Measurements from ENCODE around the gene CHST15.

The CHST15 gene

DNA sequence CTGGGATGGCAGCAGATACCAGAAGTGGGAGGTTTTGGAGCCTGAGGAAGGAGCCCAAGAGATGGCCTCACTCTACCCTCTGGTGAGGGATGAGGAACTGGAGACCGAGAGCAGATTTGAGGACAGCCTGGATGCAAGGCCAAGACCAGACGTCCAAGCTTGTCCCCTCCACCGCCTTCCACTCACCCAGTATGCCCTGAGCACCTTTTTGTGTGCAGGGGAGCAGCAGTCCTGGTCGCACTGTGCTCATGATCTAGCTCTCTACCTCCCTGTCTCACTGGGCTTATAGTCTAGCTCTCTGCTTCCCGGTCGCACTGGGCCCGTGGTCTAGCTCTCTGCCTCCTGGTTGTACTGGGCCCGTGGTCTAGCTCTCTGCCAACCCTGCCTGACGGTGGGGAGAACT lies 33.6 kb upstream of the CHST15 start:
- TF ChIP-seq, protein P1, sequence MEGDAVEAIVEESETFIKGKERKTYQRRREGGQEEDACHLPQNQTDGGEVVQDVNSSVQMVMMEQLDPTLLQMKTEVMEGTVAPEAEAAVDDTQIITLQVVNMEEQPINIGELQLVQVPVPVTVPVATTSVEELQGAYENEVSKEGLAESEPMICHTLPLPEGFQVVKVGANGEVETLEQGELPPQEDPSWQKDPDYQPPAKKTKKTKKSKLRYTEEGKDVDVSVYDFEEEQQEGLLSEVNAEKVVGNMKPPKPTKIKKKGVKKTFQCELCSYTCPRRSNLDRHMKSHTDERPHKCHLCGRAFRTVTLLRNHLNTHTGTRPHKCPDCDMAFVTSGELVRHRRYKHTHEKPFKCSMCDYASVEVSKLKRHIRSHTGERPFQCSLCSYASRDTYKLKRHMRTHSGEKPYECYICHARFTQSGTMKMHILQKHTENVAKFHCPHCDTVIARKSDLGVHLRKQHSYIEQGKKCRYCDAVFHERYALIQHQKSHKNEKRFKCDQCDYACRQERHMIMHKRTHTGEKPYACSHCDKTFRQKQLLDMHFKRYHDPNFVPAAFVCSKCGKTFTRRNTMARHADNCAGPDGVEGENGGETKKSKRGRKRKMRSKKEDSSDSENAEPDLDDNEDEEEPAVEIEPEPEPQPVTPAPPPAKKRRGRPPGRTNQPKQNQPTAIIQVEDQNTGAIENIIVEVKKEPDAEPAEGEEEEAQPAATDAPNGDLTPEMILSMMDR (IDR thresholded peaks at IDR 0.05) = no peak

DNA sequence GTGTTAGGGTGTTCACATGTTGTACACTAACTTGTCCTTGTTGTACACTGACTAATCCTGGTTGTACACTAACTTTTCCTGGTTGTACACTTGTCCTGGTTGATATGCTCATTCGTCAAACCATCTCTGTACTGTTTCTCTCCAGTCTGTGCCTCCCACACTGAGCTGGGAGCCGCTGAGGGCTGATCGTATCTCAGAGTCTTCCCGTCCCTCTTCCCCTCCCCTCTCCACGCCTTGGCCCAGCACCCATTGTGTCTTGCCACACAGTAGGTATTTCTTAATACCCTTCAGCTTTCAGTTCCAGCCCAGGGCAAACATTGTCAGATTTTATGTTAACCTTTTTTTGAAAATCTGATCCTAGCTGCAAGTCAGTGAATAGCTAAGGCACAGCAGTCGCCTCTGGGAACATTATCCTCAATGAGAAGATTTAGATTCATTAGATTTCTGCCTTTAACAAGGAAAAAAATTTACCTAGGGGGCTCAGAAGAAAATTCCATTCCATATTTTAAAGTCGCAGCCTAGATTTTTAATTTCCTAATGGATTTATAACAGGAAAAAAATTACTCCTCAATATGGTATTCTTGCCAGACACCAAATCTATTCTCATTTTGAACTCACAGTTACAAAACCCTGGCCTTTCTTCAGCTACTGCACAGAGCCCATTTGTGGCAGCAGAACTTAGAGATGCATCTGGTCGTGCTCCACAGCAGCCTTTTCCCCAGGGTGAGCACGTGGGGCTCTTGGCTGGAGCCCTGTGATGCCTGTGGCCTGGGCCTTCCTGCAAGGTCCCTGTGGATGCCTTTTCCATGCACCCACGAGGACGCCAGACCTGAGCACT lies 33.0 kb upstream of the CHST15 start:
- TF ChIP-seq, protein P1 (IDR thresholded peaks at IDR 0.05) = no peak

DNA sequence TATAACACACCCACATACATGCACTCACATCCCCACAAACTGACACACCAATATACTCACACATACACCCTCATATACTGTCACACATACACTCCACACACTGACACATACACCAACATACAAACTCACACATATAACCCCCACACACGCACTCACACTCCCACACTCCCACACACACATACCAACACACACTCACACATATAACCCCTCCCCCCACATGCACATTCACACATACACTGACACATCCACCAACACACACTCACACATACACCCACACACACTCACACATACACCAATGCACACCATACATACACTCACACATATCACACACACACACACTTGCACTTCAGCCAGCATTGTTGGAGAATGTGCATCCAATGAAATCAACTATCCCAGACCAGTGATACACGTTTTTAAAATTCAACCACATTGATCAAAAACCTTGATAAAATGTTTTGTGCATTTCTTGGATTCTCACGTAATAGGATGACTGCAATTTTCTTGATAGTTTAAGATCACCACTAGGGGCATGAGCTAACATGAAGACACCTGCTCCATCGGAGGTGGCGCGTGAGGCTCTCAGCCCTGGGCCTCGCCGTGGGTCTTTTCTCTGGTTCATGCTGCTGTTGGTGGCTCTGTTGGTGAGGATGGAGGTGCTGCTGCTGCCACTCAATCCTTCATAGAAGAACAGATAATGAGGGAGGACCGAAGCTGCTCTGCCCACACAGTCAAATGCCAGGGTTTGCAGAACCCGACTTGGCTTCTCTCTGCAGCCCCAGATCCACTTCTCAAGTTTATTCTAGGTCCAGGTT lies 32.1 kb upstream of the CHST15 start:
- TF ChIP-seq, protein P1 (IDR thresholded peaks at IDR 0.05) = peak; percentile 39; the same call in 1 of the 2 replicates

DNA sequence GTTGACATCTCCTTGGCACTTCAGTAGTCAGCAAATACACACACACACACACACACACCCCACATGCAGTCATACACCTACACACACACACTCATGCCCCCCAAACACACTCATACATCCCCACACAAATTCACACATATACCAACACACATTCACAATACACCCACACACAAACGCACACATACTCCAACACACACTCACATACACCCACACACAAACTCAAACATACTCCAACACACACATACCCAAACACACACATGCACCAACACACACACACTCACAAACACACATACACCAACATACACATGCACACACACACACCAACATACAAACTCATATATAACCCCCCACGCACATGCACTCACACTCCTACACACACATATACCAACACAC lies 31.4 kb upstream of the CHST15 start:
- TF ChIP-seq, protein P1 (IDR thresholded peaks at IDR 0.05) = no peak

DNA sequence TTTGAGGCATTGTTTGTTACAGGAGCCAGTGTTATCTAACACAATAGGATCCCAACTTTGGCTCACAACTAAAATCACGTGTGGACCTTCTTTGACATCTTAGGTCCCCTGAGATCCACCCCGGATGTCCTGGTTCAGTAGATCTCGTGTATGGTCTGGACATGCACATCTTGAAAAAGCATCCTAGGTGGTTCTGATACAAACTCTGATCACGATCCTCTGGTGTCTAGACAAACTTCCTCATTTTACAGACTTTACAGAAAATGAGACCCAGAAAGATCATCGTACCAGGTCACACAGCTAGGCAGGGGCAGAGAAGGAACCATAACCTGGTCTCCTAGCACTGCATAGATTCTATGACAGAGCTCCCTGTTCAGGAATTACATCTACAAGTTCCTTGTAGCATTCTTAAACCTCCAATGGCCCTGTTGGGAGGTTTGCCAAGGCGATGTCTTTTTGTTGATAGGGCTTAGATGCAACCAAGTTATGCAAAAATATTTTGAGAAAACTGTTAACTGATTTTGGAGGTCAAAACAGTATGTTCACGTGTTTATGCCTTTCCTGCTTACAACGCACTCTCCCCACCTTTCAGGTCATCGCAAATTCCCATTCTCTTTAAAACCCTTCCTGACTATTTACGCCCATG lies 30.8 kb upstream of the CHST15 start:
- TF ChIP-seq, protein P1 (IDR thresholded peaks at IDR 0.05) = no peak

DNA sequence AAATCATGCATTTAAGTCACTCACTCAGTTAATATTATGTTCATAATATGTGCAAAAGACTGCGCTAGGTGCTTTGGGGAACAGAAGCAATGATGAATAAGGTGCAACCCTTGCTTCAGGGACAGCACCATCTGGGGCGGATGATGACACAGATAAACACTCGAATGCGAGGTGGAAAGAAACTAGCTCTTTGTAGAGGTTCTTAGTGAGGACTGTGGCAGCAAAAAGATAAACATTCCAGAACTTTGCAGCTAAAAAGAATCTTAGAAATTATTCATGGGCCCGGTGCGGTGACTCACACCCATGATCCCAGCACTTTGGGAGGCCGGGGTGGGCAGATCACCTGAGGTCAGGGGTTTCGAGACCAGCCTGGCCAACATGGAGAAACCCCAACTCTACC lies 29.8 kb upstream of the CHST15 start:
- TF ChIP-seq, protein P1 (IDR thresholded peaks at IDR 0.05) = no peak

DNA sequence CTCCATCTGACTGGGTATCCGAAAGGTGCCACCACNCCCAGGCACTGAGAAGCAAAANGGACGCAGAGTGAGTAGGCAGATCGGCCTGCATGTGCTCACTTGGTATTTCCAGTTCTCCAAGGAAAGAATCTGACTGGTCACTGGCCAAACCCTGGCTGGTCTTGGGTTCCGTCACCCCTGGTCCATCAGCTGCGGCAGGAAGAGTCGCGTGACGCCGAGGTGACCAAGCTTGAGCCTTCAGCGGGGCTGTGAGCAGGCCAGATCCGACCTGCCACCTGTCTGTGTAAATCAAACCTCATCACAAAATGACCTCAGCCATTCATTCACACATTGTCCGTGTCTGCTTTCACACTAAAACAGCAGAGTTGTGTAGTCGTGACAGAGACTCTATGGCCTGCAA lies 28.8 kb upstream of the CHST15 start:
- TF ChIP-seq, protein P1 (IDR thresholded peaks at IDR 0.05) = no peak
